Trophoblast cell (in vitro differentiated cells and primary cell): Measurements from ENCODE around the gene VWA2.

Experiments used
- DNase-seq, 2 donors: peaks; one replicate each; pipeline ENCODE4 v3.0.0-alpha.2; 2016
- H2AFZ ChIP-seq: 2 replicates; pipeline ENCODE4 v1.6.1; 2013; ENCODE audit warnings: low read length, moderate library complexity, mild to moderate bottlenecking; ENCODE audit not compliant: insufficient read depth, poor library complexity
- H2AK5ac ChIP-seq: 2 replicates; pipeline ENCODE4 v1.6.1; 2013; ENCODE audit warnings: mild to moderate bottlenecking, low read length
- H2BK120ac ChIP-seq: 2 replicates; pipeline ENCODE4 v1.6.1; 2013; ENCODE audit warnings: low read length, mild to moderate bottlenecking, moderate library complexity; ENCODE audit not compliant: insufficient read depth, poor library complexity
- H2BK12ac ChIP-seq: 2 replicates; pipeline ENCODE4 v1.6.1; 2013; ENCODE audit warnings: mild to moderate bottlenecking, low read length, moderate library complexity
- H2BK5ac ChIP-seq: 2 replicates; pipeline ENCODE4 v1.6.1; 2013; ENCODE audit warnings: low read length, low read depth, moderate library complexity, mild to moderate bottlenecking; ENCODE audit not compliant: poor library complexity
- H3K14ac ChIP-seq: 2 replicates; pipeline ENCODE4 v1.6.1; 2013; ENCODE audit warnings: mild to moderate bottlenecking, low read length
- H3K18ac ChIP-seq: 2 replicates; pipeline ENCODE4 v1.6.1; 2013; ENCODE audit warnings: mild to moderate bottlenecking, low read length
- H3K23ac ChIP-seq: 2 replicates; pipeline ENCODE4 v1.6.1; 2013; ENCODE audit warnings: low read length
- H3K27ac ChIP-seq: 2 replicates; pipeline ENCODE4 v1.5.1; 2013; ENCODE audit warnings: low read depth, mild to moderate bottlenecking, inconsistent platforms, low read length, moderate library complexity
- H3K27me3 ChIP-seq: 2 replicates; pipeline ENCODE4 v1.6.1; 2013; ENCODE audit warnings: inconsistent platforms, mild to moderate bottlenecking, low read length, moderate library complexity; ENCODE audit not compliant: insufficient read depth
- H3K36me3 ChIP-seq, 2 experiments: 1 replicate in 1 of 2; 2 replicates in 1 of 2; pipeline ENCODE4 v1.6.1; 2013; ENCODE audit warnings: low read length in 2 of 2, mild to moderate bottlenecking in 2 of 2, moderate library complexity in 1 of 2; ENCODE audit not compliant: insufficient read depth in 2 of 2, control insufficient read depth in 1 of 2
- H3K4ac ChIP-seq: 2 replicates; pipeline ENCODE4 v1.6.1; 2013; ENCODE audit warnings: low read depth, mild to moderate bottlenecking, low read length, moderate library complexity
- H3K4me1 ChIP-seq, 2 experiments: 1 replicate in 1 of 2; 2 replicates in 1 of 2; pipeline ENCODE4 v1.6.1; 2013; ENCODE audit warnings: low read length in 2 of 2, mild to moderate bottlenecking in 2 of 2, moderate library complexity in 1 of 2; ENCODE audit not compliant: insufficient read depth in 2 of 2, control insufficient read depth in 1 of 2
- H3K4me2 ChIP-seq: 2 replicates; pipeline ENCODE4 v1.6.1; 2013; ENCODE audit warnings: inconsistent platforms, mild to moderate bottlenecking, low read length, moderate library complexity
- H3K4me3 ChIP-seq: 2 replicates; pipeline ENCODE4 v1.5.1; 2013; ENCODE audit warnings: mild to moderate bottlenecking, low read depth, low read length, inconsistent platforms
- H3K79me1 ChIP-seq: one replicate; pipeline ENCODE4 v1.6.1; 2013; ENCODE audit warnings: low read length
- H3K79me2 ChIP-seq: 2 replicates; pipeline ENCODE4 v1.6.1; 2013; ENCODE audit warnings: low read length, mild to moderate bottlenecking; ENCODE audit not compliant: control insufficient read depth, insufficient read depth, poor library complexity
- H3K9ac ChIP-seq: 2 replicates; pipeline ENCODE4 v1.6.1; 2013; ENCODE audit warnings: mild to moderate bottlenecking, low read length
- H3K9me3 ChIP-seq: 2 replicates; pipeline ENCODE4 v1.6.1; 2013; ENCODE audit warnings: low read depth, mild to moderate bottlenecking, control low read depth, inconsistent platforms, low read length; ENCODE audit not compliant: insufficient read depth
- H4K12ac ChIP-seq: 2 replicates; pipeline ENCODE4 v1.6.1; 2013; ENCODE audit warnings: low read depth, mild to moderate bottlenecking, low read length, moderate library complexity
- H4K8ac ChIP-seq: 2 replicates; pipeline ENCODE4 v1.6.1; 2013; ENCODE audit warnings: low read depth, mild to moderate bottlenecking, low read length, moderate library complexity
- H4K91ac ChIP-seq: one replicate; pipeline ENCODE4 v1.6.1; 2013; ENCODE audit warnings: low read depth, mild to moderate bottlenecking, low read length, moderate library complexity
- WGBS: extraction: QIAGEN DNeasy Blood & Tissue Kit; methylation state at CpG from one replicate; pipeline ENCODE4 v1.1.7; 2013; ENCODE audit warnings: missing lambda C conversion rate; ENCODE audit not compliant: insufficient read length, insufficient coverage; ENCODE audit errors: extremely low coverage; 5-methylcytosine and 5-hydroxymethylcytosine counted together

VWA2 gene

DNA sequence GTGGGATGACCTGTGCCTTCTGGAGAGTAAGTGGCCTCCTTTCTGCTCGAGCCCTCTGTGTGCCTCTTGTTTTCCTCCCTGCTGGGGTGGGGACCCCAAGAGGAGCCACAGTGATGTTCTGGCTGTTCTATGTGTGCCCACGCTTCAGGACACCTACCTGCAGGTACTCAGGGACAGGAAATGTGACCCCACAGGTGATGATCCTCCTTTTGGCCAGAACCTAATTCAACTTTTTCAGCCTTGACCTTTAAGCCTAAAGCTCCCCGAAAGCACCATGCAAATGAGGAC lies 70.3 kb downstream of the VWA2 start:
- no peak for DNase-seq
- H3K79me1 ChIP-seq, result peaks cover 15% of the 10 kb centered on the region
- no CpG with 5 or more reads among the region's 3 CpGs for WGBS
- peaks cover 38 to 48% of the 10 kb centered on the region in 2 experiments for H3K36me3 ChIP-seq
- H3K23ac ChIP-seq, result no peak overlapping the region
- no peak overlapping the region for H3K4me3 ChIP-seq
- H2BK120ac ChIP-seq, result no peak overlapping the region
- no peak overlapping the region for H4K12ac ChIP-seq
- H2BK5ac ChIP-seq, result no peak overlapping the region
- no peak overlapping the region for H4K8ac ChIP-seq
- no peak overlapping the region for H2AFZ ChIP-seq
- H4K91ac ChIP-seq, result no peak overlapping the region
- no peak overlapping the region for H2AK5ac ChIP-seq
- no peak overlapping the region for H3K27ac ChIP-seq
- H3K14ac ChIP-seq, result no peak overlapping the region
- H3K4me1 ChIP-seq, result peaks cover 18 to 35% of the 10 kb centered on the region in 2 experiments
- H3K18ac ChIP-seq, result no peak overlapping the region
- H3K4ac ChIP-seq, result no peak overlapping the region
- no peak overlapping the region for H3K4me2 ChIP-seq
- H3K27me3 ChIP-seq, result no peaks in the 10 kb centered on the region
- peaks cover 3% of the 10 kb centered on the region for H3K9me3 ChIP-seq
- no peaks in the 10 kb centered on the region for H3K79me2 ChIP-seq
- H3K9ac ChIP-seq, result no peak overlapping the region
- H2BK12ac ChIP-seq, result peak overlapping the region; percentile 13

DNA sequence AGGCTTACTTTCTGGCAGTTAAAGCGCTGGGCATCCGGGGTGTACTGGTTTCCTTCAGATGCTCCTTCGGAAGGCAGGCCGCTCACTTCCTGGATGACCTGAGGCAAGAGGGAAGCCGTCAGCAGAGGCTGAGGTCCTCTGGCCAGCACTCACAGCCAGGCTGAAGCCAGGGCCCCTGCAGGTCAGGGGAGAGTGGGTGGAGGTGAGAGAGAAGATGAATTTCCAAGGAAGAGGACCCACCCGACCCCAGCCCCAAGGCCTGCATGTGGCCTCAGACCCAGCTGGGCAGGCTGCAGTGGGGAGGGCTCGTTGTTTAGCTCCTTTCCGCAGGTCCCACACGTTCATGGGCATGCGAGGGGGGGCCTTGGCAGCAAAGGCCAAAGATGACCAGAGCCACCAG lies 71.3 kb downstream of the VWA2 start:
- Histone ChIP-seq H3K18ac (peak overlapping the region; percentile 42), H4K8ac (peak overlapping the region; percentile 56), H3K79me1 (peaks cover 16% of the 10 kb centered on the region), H4K91ac (peak overlapping the region; percentile 67), H3K79me2 (no peaks in the 10 kb centered on the region), H3K4me1 (peaks cover 18 to 33% of the 10 kb centered on the region in 2 experiments), H3K36me3 (peaks cover 39 to 49% of the 10 kb centered on the region in 2 experiments), H2AFZ (no peak overlapping the region), H3K9ac (no peak overlapping the region), H3K14ac (peak overlapping the region; percentile 37), H2AK5ac (peak overlapping the region; percentile 44), H3K23ac (no peak overlapping the region), H2BK12ac (peak overlapping the region; percentile 72), H3K27me3 (no peaks in the 10 kb centered on the region), H3K9me3 (peaks cover 3% of the 10 kb centered on the region), H4K12ac (peak overlapping the region; percentile 14), H2BK5ac (peak overlapping the region; percentile 67), H3K4ac (peak overlapping the region; percentile 10), H2BK120ac (peak overlapping the region; percentile 69), H3K4me2 (no peak overlapping the region), H3K4me3 (no peak overlapping the region), H3K27ac (peak overlapping the region; percentile 5)
- DNase-seq, result no peak
- WGBS, result no CpG with 5 or more reads among the region's 10 CpGs

DNA sequence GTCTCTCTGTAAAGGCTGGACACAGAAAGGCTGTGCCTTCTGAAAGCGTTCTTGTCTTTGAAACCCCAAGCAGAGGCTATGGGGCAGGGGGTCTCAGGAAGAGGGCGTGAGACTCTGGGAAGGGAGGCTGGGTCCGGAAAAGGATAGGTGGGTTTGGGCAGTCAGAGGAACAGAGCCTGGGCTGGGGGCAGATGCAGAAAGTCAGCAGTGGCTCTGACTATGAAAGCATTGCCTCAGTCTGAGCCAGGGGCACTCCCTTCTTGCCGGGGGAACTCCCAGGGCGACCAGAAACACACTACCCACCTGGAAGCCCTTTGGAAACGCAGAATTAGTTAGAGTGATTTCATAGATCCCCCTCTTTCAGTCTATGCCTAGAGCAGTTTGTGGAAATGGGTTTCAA lies 72.0 kb downstream of the VWA2 start:
- peak overlapping the region; percentile 52 for H3K14ac ChIP-seq
- peak overlapping the region; percentile 64 for H2BK120ac ChIP-seq
- H2BK12ac ChIP-seq, result peak overlapping the region; percentile 54
- H3K4me3 ChIP-seq, result no peak overlapping the region
- peaks cover 19% of the 10 kb centered on the region for H3K79me1 ChIP-seq
- no CpG with 5 or more reads among the region's 6 CpGs for WGBS
- H2BK5ac ChIP-seq, result peak overlapping the region; percentile 22
- peak overlapping the region; percentile 33 for H3K18ac ChIP-seq
- DNase-seq, result no peak
- H3K23ac ChIP-seq, result no peak overlapping the region
- no peak overlapping the region for H3K27ac ChIP-seq
- H3K27me3 ChIP-seq, result no peaks in the 10 kb centered on the region
- no peak overlapping the region for H4K12ac ChIP-seq
- H3K4me2 ChIP-seq, result no peak overlapping the region
- no peak overlapping the region for H4K8ac ChIP-seq
- H3K36me3 ChIP-seq, result peaks cover 43 to 53% of the 10 kb centered on the region in 2 experiments
- no peak overlapping the region for H3K4ac ChIP-seq
- H2AFZ ChIP-seq, result no peak overlapping the region
- peaks cover 3% of the 10 kb centered on the region for H3K9me3 ChIP-seq
- H4K91ac ChIP-seq, result peak overlapping the region; percentile 41
- peaks cover 18 to 37% of the 10 kb centered on the region in 2 experiments for H3K4me1 ChIP-seq
- no peak overlapping the region for H2AK5ac ChIP-seq
- H3K9ac ChIP-seq, result no peak overlapping the region
- H3K79me2 ChIP-seq, result peaks cover 1% of the 10 kb centered on the region

DNA sequence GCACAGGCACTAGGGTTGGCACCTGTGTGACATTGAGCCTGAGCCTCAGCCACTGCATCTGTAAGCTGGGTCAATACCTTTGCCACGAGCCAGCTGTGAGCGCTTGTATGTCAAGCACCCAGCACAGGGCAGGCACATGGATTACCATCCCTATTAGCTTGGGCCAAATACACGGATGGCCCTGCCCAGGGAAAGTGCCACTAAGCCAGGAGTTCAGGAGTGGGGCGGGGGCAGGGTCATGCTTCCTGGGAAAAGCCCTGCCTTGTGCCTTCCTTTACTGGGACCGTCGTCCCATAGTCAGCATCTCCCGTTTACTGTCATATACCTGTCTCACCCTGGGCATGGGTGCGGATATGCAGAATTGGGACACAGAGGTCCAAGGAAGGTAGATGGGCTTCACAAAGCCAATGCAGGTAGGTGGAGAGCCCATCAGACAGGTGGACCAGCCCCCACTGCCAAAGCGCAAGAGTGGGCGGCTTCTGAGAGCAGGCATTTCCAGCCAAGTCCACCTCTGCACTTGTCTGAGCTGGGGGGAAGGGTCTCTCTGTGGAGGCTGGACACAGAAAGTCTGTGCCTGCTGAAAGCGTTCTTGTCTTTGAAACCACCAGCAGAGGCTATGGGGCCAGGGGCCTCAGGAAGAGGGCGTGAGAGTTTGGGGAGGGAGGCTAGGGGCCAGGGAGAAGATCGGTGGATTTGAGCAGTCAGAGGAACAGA lies 72.6 kb downstream of the VWA2 start:
- Histone ChIP-seq H2BK12ac (no peak overlapping the region), H3K9me3 (peaks cover 3% of the 10 kb centered on the region), H3K27me3 (no peaks in the 10 kb centered on the region), H3K4me2 (no peak overlapping the region), H3K27ac (no peak overlapping the region), H4K91ac (no peak overlapping the region), H3K14ac (no peak overlapping the region), H3K4me1 (peaks cover 18 to 35% of the 10 kb centered on the region in 2 experiments), H2AK5ac (no peak overlapping the region), H3K79me1 (peaks cover 19% of the 10 kb centered on the region), H3K4ac (no peak overlapping the region), H2AFZ (no peak overlapping the region), H2BK120ac (no peak overlapping the region), H3K79me2 (peaks cover 1% of the 10 kb centered on the region), H3K4me3 (no peak overlapping the region), H3K36me3 (peaks cover 44 to 53% of the 10 kb centered on the region in 2 experiments), H3K9ac (no peak overlapping the region), H4K12ac (no peak overlapping the region), H4K8ac (no peak overlapping the region), H3K23ac (no peak overlapping the region), H3K18ac (no peak overlapping the region), H2BK5ac (no peak overlapping the region)
- DNase-seq, result no peak
- WGBS, result no CpG with 5 or more reads among the region's 13 CpGs
